Measurements from ENCODE around the gene FBXL20.
A peak's percentile ranks its signal among the peaks of the same experiment; 100 is the strongest.
"Not testable (repeated sequence)": the region's sequence is repeated elsewhere in the genome, so short reads cannot be mapped to it uniquely, and the experiment has no call there.

FBXL20 gene

GRCh38 chr17:39294060-39294459 is 107.4 kb downstream of the FBXL20 start:
- CTCF ChIA-PET = interaction anchor here (0.6 kb wide), 1 partner anchor 92 kb away, joined by 4 read pairs; no protein-coding TSS in a partner anchor
- H3K4me1 ChIP-seq (ENCODE audit: control insufficient read depth, insufficient read depth, low read length) = no peaks in the 10 kb centered on the region
- no peak for TF ChIP-seq FEZF1 (tag by site-specific recombination; IDR thresholded peaks at IDR 0.05)
- no peak for TF ChIP-seq INSM2 (tag by site-specific recombination; IDR thresholded peaks at IDR 0.05)
- no peak for TF ChIP-seq ZNF777 (tag by site-specific recombination; IDR thresholded peaks at IDR 0.05; ENCODE audit: borderline replicate concordance)
- peak; percentile 83; the same call in 1 of the 2 replicates for TF ChIP-seq ZNF121 (tag by site-specific recombination; IDR thresholded peaks at IDR 0.05)
- TF ChIP-seq ZNF639 (tag by site-specific recombination; IDR thresholded peaks at IDR 0.05) = no peak
- no peaks in the 10 kb centered on the region for H3K9me3 ChIP-seq (ENCODE audit: control insufficient read depth, insufficient read depth, low read depth, low read length)
- H3K27ac ChIP-seq (ENCODE audit: extremely low read depth, low read depth, low read length) = no peak overlapping the region
- H3K36me3 ChIP-seq (ENCODE audit: control insufficient read depth in 2 of 2, insufficient read depth in 1 of 2, low read length in 2 of 2) = peaks cover 25 to 70% of the 10 kb centered on the region in 2 experiments
- POLR2A ChIA-PET = no interaction called here
- no peak overlapping the region for H3K4me3 ChIP-seq (ENCODE audit: low read depth, low read length)

DNA sequence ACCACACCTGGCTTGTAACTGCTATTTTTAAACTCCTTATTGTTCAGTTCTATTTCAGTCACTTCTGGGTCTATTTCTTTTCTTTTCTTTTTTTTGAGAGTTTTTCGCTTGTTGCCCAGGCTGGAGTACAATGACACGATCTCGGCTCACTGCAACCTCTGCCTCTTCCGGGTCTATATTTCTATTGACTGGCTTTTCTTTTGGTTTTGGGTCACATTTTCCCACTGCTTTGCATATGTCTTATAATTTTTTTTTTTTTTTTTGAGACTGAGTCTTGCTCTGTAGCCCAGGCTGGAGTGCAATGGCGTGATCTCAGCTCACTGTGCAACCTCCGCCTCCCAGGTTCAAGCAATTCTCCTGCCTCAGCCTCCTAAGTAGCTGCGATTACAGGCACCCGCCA is 108.9 kb downstream of the FBXL20 start:
- not testable (repeated sequence) for H3K4me1 ChIP-seq (ENCODE audit: control insufficient read depth, insufficient read depth, low read length); H3K4me3 ChIP-seq (ENCODE audit: low read depth, low read length); H3K27ac ChIP-seq (ENCODE audit: extremely low read depth, low read depth, low read length); H3K9me3 ChIP-seq (ENCODE audit: control insufficient read depth, insufficient read depth, low read depth, low read length)
- peaks cover 13 to 59% of the 10 kb centered on the region in 2 experiments for H3K36me3 ChIP-seq (ENCODE audit: control insufficient read depth in 2 of 2, insufficient read depth in 1 of 2, low read length in 2 of 2)
- ChIA-PET POLR2A (interaction anchor here (0.6 kb wide), 1 partner anchor 111 kb away, joined by 5 read pairs; no protein-coding TSS in a partner anchor), CTCF (interaction anchor here (0.7 kb wide), 1 partner anchor 57 kb away, joined by 3 read pairs; no protein-coding TSS in a partner anchor)

- H3K4me1 ChIP-seq (ENCODE audit: control insufficient read depth, insufficient read depth, low read length); H3K4me3 ChIP-seq (ENCODE audit: low read depth, low read length); CTCF ChIA-PET; H3K27ac ChIP-seq (ENCODE audit: extremely low read depth, low read depth, low read length); POLR2A ChIA-PET; H3K9me3 ChIP-seq (ENCODE audit: control insufficient read depth, insufficient read depth, low read depth, low read length): not testable (repeated sequence)
- H3K36me3 ChIP-seq (ENCODE audit: control insufficient read depth in 2 of 2, insufficient read depth in 1 of 2, low read length in 2 of 2) = peaks cover 12 to 34% of the 10 kb centered on the region in 2 experiments
These were observed 114.9 kb downstream of the FBXL20 start for GRCh38 chr17:39286513-39286912.

GRCh38 chr17:39284685-39285084 is 116.7 kb downstream of the FBXL20 start:
- Histone ChIP-seq H3K27ac (ENCODE audit: extremely low read depth, low read depth, low read length) (no peak overlapping the region), H3K36me3 (ENCODE audit: control insufficient read depth in 2 of 2, insufficient read depth in 1 of 2, low read length in 2 of 2) (peaks cover 8 to 21% of the 10 kb centered on the region in 2 experiments), H3K4me3 (ENCODE audit: low read depth, low read length) (no peak overlapping the region), H3K9me3 (ENCODE audit: control insufficient read depth, insufficient read depth, low read depth, low read length) (no peaks in the 10 kb centered on the region), H3K4me1 (ENCODE audit: control insufficient read depth, insufficient read depth, low read length) (peaks cover 13% of the 10 kb centered on the region)
- ChIA-PET POLR2A (interaction anchor here (0.6 kb wide), 1 partner anchor 77 kb away, joined by 8 read pairs; no protein-coding TSS in a partner anchor), CTCF (interaction anchor here (1.9 to 3.0 kb wide), 2 partner anchors 40 to 49 kb away, joined by 6 to 15 read pairs; no protein-coding TSS in a partner anchor)
- TF ChIP-seq ZNF660 (tag by site-specific recombination; IDR thresholded peaks at IDR 0.05) = no peak
- TF ChIP-seq ZNF2 (tag by site-specific recombination; IDR thresholded peaks at IDR 0.05) = no peak
- TF ChIP-seq, protein P1, sequence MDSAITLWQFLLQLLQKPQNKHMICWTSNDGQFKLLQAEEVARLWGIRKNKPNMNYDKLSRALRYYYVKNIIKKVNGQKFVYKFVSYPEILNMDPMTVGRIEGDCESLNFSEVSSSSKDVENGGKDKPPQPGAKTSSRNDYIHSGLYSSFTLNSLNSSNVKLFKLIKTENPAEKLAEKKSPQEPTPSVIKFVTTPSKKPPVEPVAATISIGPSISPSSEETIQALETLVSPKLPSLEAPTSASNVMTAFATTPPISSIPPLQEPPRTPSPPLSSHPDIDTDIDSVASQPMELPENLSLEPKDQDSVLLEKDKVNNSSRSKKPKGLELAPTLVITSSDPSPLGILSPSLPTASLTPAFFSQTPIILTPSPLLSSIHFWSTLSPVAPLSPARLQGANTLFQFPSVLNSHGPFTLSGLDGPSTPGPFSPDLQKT (IDR thresholded peaks at IDR 0.05; ENCODE audit: borderline replicate concordance, low read depth, low read length) = no peak
- no peak for TF ChIP-seq ZNF514 (tag by site-specific recombination; IDR thresholded peaks at IDR 0.05)

- CTCF ChIA-PET = interaction anchor here (0.5 to 3.0 kb wide), 7 partner anchors 11 to 77 kb away, joined by 3 to 15 read pairs (median 4); no protein-coding TSS in a partner anchor
- POLR2A ChIA-PET = no interaction called here
These were observed 117.5 kb downstream of the FBXL20 start for GRCh38 chr17:39283896-39284295.

More at GRCh38 chr17:39283896-39284295, 117.5 kb downstream of the FBXL20 start:
- no peak for TF ChIP-seq SP2 (tag by site-specific recombination; IDR thresholded peaks at IDR 0.05)
- TF ChIP-seq ZNF138 (tag by site-specific recombination; IDR thresholded peaks at IDR 0.05; ENCODE audit: borderline replicate concordance) = no peak
- TF ChIP-seq ZNF777 (tag by site-specific recombination; IDR thresholded peaks at IDR 0.05; ENCODE audit: borderline replicate concordance) = no peak
- TF ChIP-seq ZBTB7A (tag by site-specific recombination; IDR thresholded peaks at IDR 0.05; ENCODE audit: low read depth) = no peak
- TF ChIP-seq ZNF514 (tag by site-specific recombination; IDR thresholded peaks at IDR 0.05) = no peak
- TF ChIP-seq ZNF132 (tag by site-specific recombination; IDR thresholded peaks at IDR 0.05; ENCODE audit: borderline replicate concordance) = no peak
- no peak for TF ChIP-seq BCL11B (tag by site-specific recombination; IDR thresholded peaks at IDR 0.05; ENCODE audit: low read depth)
- no peaks in the 10 kb centered on the region for H3K9me3 ChIP-seq (ENCODE audit: control insufficient read depth, insufficient read depth, low read depth, low read length)
- H3K27ac ChIP-seq (ENCODE audit: extremely low read depth, low read depth, low read length) = no peak overlapping the region
- peaks cover 14 to 16% of the 10 kb centered on the region in 2 experiments for H3K36me3 ChIP-seq (ENCODE audit: control insufficient read depth in 2 of 2, insufficient read depth in 1 of 2, low read length in 2 of 2)
- H3K4me1 ChIP-seq (ENCODE audit: control insufficient read depth, insufficient read depth, low read length) = peaks cover 13% of the 10 kb centered on the region
- no peak overlapping the region for H3K4me3 ChIP-seq (ENCODE audit: low read depth, low read length)

All from HEK293 (cell line).